Natural killer cell (primary cell): Measurements from ENCODE around the gene RASL10A. TPM values are rescaled to one million over a fixed set of nuclear protein-coding genes. Genes with fewer than 3 reads are reported as not detected.

Experiments used
- ATAC-seq, 3 donors: fragments of 150-1000 bp in 2 of 3; fragments of 200-7000 bp in 1 of 3; cut with Tn5 transposase; 1 replicate in 1 of 3; 2 replicates in 2 of 3; pipeline ENCODE4 v1.10.0; 2021; ENCODE audit warnings: mild to moderate bottlenecking in 2 of 3, moderate library complexity in 2 of 3
- DNase-seq, 2 donors: peaks; one replicate each; pipeline versions ENCODE4 v3.0.0 to v3.0.0-alpha.2; 2013 to 2021; ENCODE audit warnings: mixed read lengths in 1 of 2
- H3K27ac ChIP-seq: one replicate; pipeline ENCODE4 v1.5.1; 2013; ENCODE audit warnings: mild to moderate bottlenecking, low read length
- H3K27me3 ChIP-seq: one replicate; pipeline ENCODE4 v1.6.1; 2013; ENCODE audit warnings: low read length; ENCODE audit not compliant: control insufficient read depth, insufficient read depth
- H3K36me3 ChIP-seq: one replicate; pipeline ENCODE4 v1.6.1; 2013; ENCODE audit warnings: low read length; ENCODE audit not compliant: control insufficient read depth, insufficient read depth
- H3K4me1 ChIP-seq: one replicate; pipeline ENCODE4 v1.6.1; 2013; ENCODE audit warnings: low read length; ENCODE audit not compliant: control insufficient read depth, insufficient read depth
- H3K4me3 ChIP-seq: one replicate; pipeline ENCODE4 v1.5.1; 2013; ENCODE audit warnings: low read length
- H3K9me3 ChIP-seq: one replicate; pipeline ENCODE4 v1.6.1; 2013; ENCODE audit warnings: low read length; ENCODE audit not compliant: control insufficient read depth, insufficient read depth
- H3K27ac Mint-ChIP-seq, 2 donors: one replicate each; pipeline ENCODE4 v1.8.0; 2022; ENCODE audit warnings: mild to moderate bottlenecking in 2 of 2, mixed read lengths in 2 of 2, moderate library complexity in 1 of 2
- H3K27me3 Mint-ChIP-seq, 2 donors: one replicate each; pipeline ENCODE4 v1.8.0; 2022; ENCODE audit warnings: low read depth in 2 of 2, mixed read lengths in 2 of 2
- H3K36me3 Mint-ChIP-seq: one replicate; pipeline ENCODE4 v1.8.0; 2022; ENCODE audit warnings: mixed read lengths
- H3K4me1 Mint-ChIP-seq, 2 donors: one replicate each; pipeline ENCODE4 v1.8.0; 2022; ENCODE audit warnings: mixed read lengths in 2 of 2
- H3K4me3 Mint-ChIP-seq: one replicate; pipeline ENCODE4 v1.8.0; 2022; ENCODE audit warnings: mild to moderate bottlenecking, moderate library complexity, mixed read lengths
- H3K9me3 Mint-ChIP-seq, 2 donors: one replicate each; pipeline ENCODE4 v1.8.0; 2022; ENCODE audit warnings: mixed read lengths in 2 of 2
- WGBS: methylation state at CpG from one replicate; pipeline ENCODE4 v1.1.7; 2013; ENCODE audit warnings: missing lambda C conversion rate; ENCODE audit not compliant: insufficient coverage; 5-methylcytosine and 5-hydroxymethylcytosine counted together
- intact Hi-C: fragments of 100-400 bp; cut with micrococcal nuclease; formaldehyde crosslinking; loops from one replicate; pipeline ENCODE4 v1.14.2; 2022
- total RNA-seq, 4 donors: library from RNA; stranded (reverse); fragments of 120-200 nt in 1 of 4; gene quantifications; one replicate each; pipeline versions ENCODE4 v1.2.3 to v1.2.4, GENCODE V29; 2013 to 2022
- TF ChIP-seq, protein P1 (sequence below): fragments of 200-600 bp; IDR thresholded peaks from one replicate; pipeline ENCODE4 v1.8.0; 2022; ENCODE audit warnings: antibody characterized with exemption

The RASL10A gene
- total RNA-seq, 3 donors from 2014 or later (not counting 1 experiment from before 2014, with no cell fraction given): 0.20 to 0.28 TPM; not detected in 1

DNA sequence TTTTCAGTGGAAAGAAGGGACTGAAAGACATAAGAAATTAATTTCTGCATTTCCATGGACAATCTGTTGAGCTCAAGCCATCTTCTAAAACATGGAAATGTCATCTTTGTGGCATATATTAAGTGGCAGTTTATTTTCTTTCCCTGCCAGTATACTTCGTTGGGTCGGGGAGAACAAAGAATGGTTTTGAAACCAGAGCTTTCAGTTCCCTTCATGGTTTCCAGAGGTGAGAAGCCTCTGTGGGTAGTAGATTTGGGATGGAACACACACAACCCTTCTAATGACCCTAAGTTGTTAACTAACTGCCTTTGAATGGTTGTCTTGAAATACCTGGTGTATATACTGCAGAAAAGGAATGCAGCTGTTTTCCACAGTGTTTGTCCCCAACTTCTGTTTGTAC, 26.7 kb downstream of the RASL10A start:
- no peaks in the 10 kb centered on the region for H3K27me3 ChIP-seq
- Mint-ChIP-seq H3K27ac (peak overlapping the region; percentile 51 to 63), H3K27me3 (no peaks in the 10 kb centered on the region), H3K36me3 (peaks cover 41% of the 10 kb centered on the region), H3K4me3 (no peak overlapping the region), H3K9me3 (no peaks in the 10 kb centered on the region), H3K4me1 (peaks cover 32 to 39% of the 10 kb centered on the region in 2 donors)
- H3K27ac ChIP-seq: no peak overlapping the region
- DNase-seq (no peak), ATAC-seq (no peak)
- peaks cover 90% of the 10 kb centered on the region for H3K36me3 ChIP-seq
- TF ChIP-seq, protein P1, sequence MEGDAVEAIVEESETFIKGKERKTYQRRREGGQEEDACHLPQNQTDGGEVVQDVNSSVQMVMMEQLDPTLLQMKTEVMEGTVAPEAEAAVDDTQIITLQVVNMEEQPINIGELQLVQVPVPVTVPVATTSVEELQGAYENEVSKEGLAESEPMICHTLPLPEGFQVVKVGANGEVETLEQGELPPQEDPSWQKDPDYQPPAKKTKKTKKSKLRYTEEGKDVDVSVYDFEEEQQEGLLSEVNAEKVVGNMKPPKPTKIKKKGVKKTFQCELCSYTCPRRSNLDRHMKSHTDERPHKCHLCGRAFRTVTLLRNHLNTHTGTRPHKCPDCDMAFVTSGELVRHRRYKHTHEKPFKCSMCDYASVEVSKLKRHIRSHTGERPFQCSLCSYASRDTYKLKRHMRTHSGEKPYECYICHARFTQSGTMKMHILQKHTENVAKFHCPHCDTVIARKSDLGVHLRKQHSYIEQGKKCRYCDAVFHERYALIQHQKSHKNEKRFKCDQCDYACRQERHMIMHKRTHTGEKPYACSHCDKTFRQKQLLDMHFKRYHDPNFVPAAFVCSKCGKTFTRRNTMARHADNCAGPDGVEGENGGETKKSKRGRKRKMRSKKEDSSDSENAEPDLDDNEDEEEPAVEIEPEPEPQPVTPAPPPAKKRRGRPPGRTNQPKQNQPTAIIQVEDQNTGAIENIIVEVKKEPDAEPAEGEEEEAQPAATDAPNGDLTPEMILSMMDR: no peak
- H3K4me1 ChIP-seq: no peaks in the 10 kb centered on the region
- intact Hi-C loops: loop anchor here (1.0 kb wide), 1 partner anchor 18 kb away; no protein-coding TSS in a partner anchor
- no peaks in the 10 kb centered on the region for H3K9me3 ChIP-seq
- H3K4me3 ChIP-seq: no peak overlapping the region
- WGBS: 50% methylated on average over 2 of the region's 2 CpGs

- Histone ChIP-seq H3K27me3 (no peaks in the 10 kb centered on the region), H3K4me1 (no peaks in the 10 kb centered on the region), H3K4me3 (no peak overlapping the region), H3K36me3 (peaks cover 81% of the 10 kb centered on the region), H3K9me3 (no peaks in the 10 kb centered on the region), H3K27ac (no peak overlapping the region)
- intact Hi-C loops: no loop called here
- H3K36me3 Mint-ChIP-seq: peaks cover 26% of the 10 kb centered on the region
- ATAC-seq: no peak
- no peaks in the 10 kb centered on the region for H3K27me3 Mint-ChIP-seq
- TF ChIP-seq, protein P1: no peak
- H3K4me1 Mint-ChIP-seq: peaks cover 36 to 57% of the 10 kb centered on the region in 2 donors
- 97% methylated on average over 3 of the region's 3 CpGs for WGBS
- H3K9me3 Mint-ChIP-seq: no peaks in the 10 kb centered on the region
- H3K4me3 Mint-ChIP-seq: no peak overlapping the region
- H3K27ac Mint-ChIP-seq: no peak overlapping the region
- DNase-seq: no peak
Observed at GRCh38 chr22:29284196-29284595, 31.3 kb downstream of the RASL10A start.

- H3K36me3 Mint-ChIP-seq: peaks cover 13% of the 10 kb centered on the region
- no peak overlapping the region for H3K4me3 Mint-ChIP-seq
- 92% methylated on average over 1 of the region's 1 CpG for WGBS
- no peaks in the 10 kb centered on the region for H3K27me3 Mint-ChIP-seq
- TF ChIP-seq, protein P1: no peak
- Histone ChIP-seq H3K27ac (no peak overlapping the region), H3K4me3 (no peak overlapping the region), H3K27me3 (no peaks in the 10 kb centered on the region), H3K9me3 (no peaks in the 10 kb centered on the region), H3K36me3 (peaks cover 88% of the 10 kb centered on the region), H3K4me1 (peaks cover 6% of the 10 kb centered on the region)
- DNase-seq (no peak), ATAC-seq (peak in 1 of 3 donors; percentile 20)
- H3K9me3 Mint-ChIP-seq: no peaks in the 10 kb centered on the region
- H3K27ac Mint-ChIP-seq: peak overlapping the region; percentile 24 to 31
- intact Hi-C loops: no loop called here
- peaks cover 73 to 80% of the 10 kb centered on the region in 2 donors for H3K4me1 Mint-ChIP-seq
Observed at GRCh38 chr22:29277927-29278326, 37.6 kb downstream of the RASL10A start.
